Measurements from ENCODE around the gene BTBD19.

Gene BTBD19

GRCh38 chr1:44862829-44863401, 54.6 kb downstream of the BTBD19 start:
- no peak for DNase-seq (ENCODE audit: extremely low read depth, low read depth)
- no peak for TF ChIP-seq CTCF (IDR thresholded peaks at IDR 0.05; ENCODE audit: low read depth, low read length)
